Stimulated activated CD8-positive, alpha-beta memory T cell treated with anti-CD3 and anti-CD28 coated beads, Interleukin-4, amount 100 ng/mL, for 48 hours (primary cell): Measurements from ENCODE around the gene ACOD1.
"Not testable (repeated sequence)": the region's sequence is repeated elsewhere in the genome, so short reads cannot be mapped to it uniquely, and the experiment has no call there.

ENCODE experiments used
- DNase-seq: peaks from one replicate; pipeline ENCODE4 v3.0.0-alpha.2; 2020

The ACOD1 gene

GRCh38 chr13:76948149-76948548 lies at the start of gene ACOD1:
Gene ACOD1 (plus strand): TSS chr13:76948511. CDS start chr13:76948559, 48 bp downstream.
- no peak for DNase-seq

- DNase-seq: not testable (repeated sequence)
These were observed 49.2 kb upstream of the ACOD1 start for GRCh38 chr13:76899066-76899465.

GRCh38 chr13:76903544-76904162 lies 44.7 kb upstream of the ACOD1 start:
- DNase-seq: peak; percentile 77

GRCh38 chr13:76904507-76904906 lies 43.8 kb upstream of the ACOD1 start:
- DNase-seq: no peak

GRCh38 chr13:76912476-76912875 lies 35.8 kb upstream of the ACOD1 start:
- no peak for DNase-seq

GRCh38 chr13:76913898-76914297 lies 34.4 kb upstream of the ACOD1 start:
- DNase-seq: no peak

- no peak for DNase-seq
These were observed 31.2 kb upstream of the ACOD1 start for GRCh38 chr13:76917095-76917494.

- DNase-seq: not testable (repeated sequence)
These were observed 30.4 kb upstream of the ACOD1 start for GRCh38 chr13:76917755-76918481.

- no peak for DNase-seq
These were observed 26.8 kb upstream of the ACOD1 start for GRCh38 chr13:76921516-76921915.

GRCh38 chr13:76925115-76925514 lies 23.2 kb upstream of the ACOD1 start:
- DNase-seq: no peak

- no peak for DNase-seq
These were observed 20.4 kb upstream of the ACOD1 start for GRCh38 chr13:76927955-76928354.

GRCh38 chr13:76928456-76928855 lies 19.9 kb upstream of the ACOD1 start:
- no peak for DNase-seq

GRCh38 chr13:76929320-76929719 lies 19.0 kb upstream of the ACOD1 start:
- DNase-seq: no peak

- DNase-seq: no peak
These were observed 18.4 kb upstream of the ACOD1 start for GRCh38 chr13:76929851-76930374.

- DNase-seq: no peak
These were observed 16.2 kb upstream of the ACOD1 start for GRCh38 chr13:76932076-76932475.

GRCh38 chr13:76934671-76935070 lies 13.6 kb upstream of the ACOD1 start:
- no peak for DNase-seq

- DNase-seq: no peak
These were observed 11.5 kb upstream of the ACOD1 start for GRCh38 chr13:76936763-76937162.

- DNase-seq: no peak
These were observed 11.0 kb upstream of the ACOD1 start for GRCh38 chr13:76937281-76937820.

- DNase-seq: no peak
These were observed 9.1 kb upstream of the ACOD1 start for GRCh38 chr13:76939215-76939614.

- DNase-seq: no peak
These were observed 5.9 kb upstream of the ACOD1 start for GRCh38 chr13:76942363-76942762.

GRCh38 chr13:76943646-76944045 lies 4.7 kb upstream of the ACOD1 start:
- no peak for DNase-seq

- no peak for DNase-seq
These were observed 3.9 kb upstream of the ACOD1 start for GRCh38 chr13:76944456-76944855.

- no peak for DNase-seq
These were observed 1.8 kb downstream of the ACOD1 start for GRCh38 chr13:76950101-76950500.

GRCh38 chr13:76953968-76954367 lies 5.7 kb downstream of the ACOD1 start:
- no peak for DNase-seq
